DMS153 treated with DMSO at 0.1 percent for 48 hours (cell line): ENCODE measurements around the gene NUDCD3.

Experiments used
- DNase-seq: peaks from one replicate; lab custom pipeline; 2025; ENCODE audit not compliant: unreplicated experiment; lab: John Stamatoyannopoulos, UW

The NUDCD3 gene

GRCh38 chr7:44490351-44491200, at the start of gene NUDCD3:
TSS of gene NUDCD3 (minus strand) at chr7:44490658. CDS start at chr7:44490600, 58 bp downstream.
- DNase-seq = peak; percentile 91

GRCh38 chr7:44539669-44540506, 49.4 kb upstream of the NUDCD3 start:
- DNase-seq = no peak

- DNase-seq = no peak
Observed at GRCh38 chr7:44538798-44539668, 48.6 kb upstream of the NUDCD3 start.

GRCh38 chr7:44538093-44538797, 47.8 kb upstream of the NUDCD3 start:
- no peak for DNase-seq

GRCh38 chr7:44537442-44537841, 47.0 kb upstream of the NUDCD3 start:
- DNase-seq = no peak

GRCh38 chr7:44536090-44536489, 45.6 kb upstream of the NUDCD3 start:
- DNase-seq = no peak

GRCh38 chr7:44535348-44536064, 45.0 kb upstream of the NUDCD3 start:
- DNase-seq = no peak

- DNase-seq = peak; percentile 64
Observed at GRCh38 chr7:44534501-44534900, 44.0 kb upstream of the NUDCD3 start.

GRCh38 chr7:44534087-44534486, 43.6 kb upstream of the NUDCD3 start:
- DNase-seq = peak; percentile 36

- peak; percentile 30 for DNase-seq
Observed at GRCh38 chr7:44533301-44534055, 43.0 kb upstream of the NUDCD3 start.

- no peak for DNase-seq
Observed at GRCh38 chr7:44531421-44532380, 41.2 kb upstream of the NUDCD3 start.

- no peak for DNase-seq
Observed at GRCh38 chr7:44530990-44531389, 40.5 kb upstream of the NUDCD3 start.

- no peak for DNase-seq
Observed at GRCh38 chr7:44524811-44525388, 34.4 kb upstream of the NUDCD3 start.

GRCh38 chr7:44522315-44522714, 31.9 kb upstream of the NUDCD3 start:
- no peak for DNase-seq

- DNase-seq = no peak
Observed at GRCh38 chr7:44521347-44522095, 31.1 kb upstream of the NUDCD3 start.

- DNase-seq = no peak
Observed at GRCh38 chr7:44520574-44520973, 30.1 kb upstream of the NUDCD3 start.

GRCh38 chr7:44519546-44519945, 29.1 kb upstream of the NUDCD3 start:
- DNase-seq = no peak
